Pulmonary artery endothelial cell (primary cell): ENCODE results near the gene TMEM54. TPM values are rescaled to one million over a fixed set of nuclear protein-coding genes. Genes with fewer than 3 reads are reported as not detected.

ENCODE experiments used
- DNase-seq: peaks from one replicate; pipeline ENCODE4 v3.0.0-alpha.2; 2011; ENCODE audit warnings: low read depth, low spot score
- total RNA-seq: library from RNA; depleted of rRNA; stranded (reverse); fragments of >200 nt; gene quantifications from 2 replicates; pipeline ENCODE4 v1.2.3, GENCODE V29; 2014

Gene TMEM54
- 53.0 and 53.6 TPM in 2 replicates for total RNA-seq

GRCh38 chr1:32900956-32901822 lies at the start of gene TMEM54:
Gene TMEM54, minus strand, starts transcription at chr1:32901389. Its CDS starts 151 bp downstream, at chr1:32901238.
- no peak for DNase-seq

GRCh38 chr1:32949519-32949918 lies 48.3 kb upstream of the TMEM54 start:
- DNase-seq, result no peak

- no peak for DNase-seq
Measured at GRCh38 chr1:32948905-32949304, 47.7 kb upstream of the TMEM54 start.

GRCh38 chr1:32948390-32948722 lies 47.2 kb upstream of the TMEM54 start:
- no peak for DNase-seq

GRCh38 chr1:32947669-32948389 lies 46.6 kb upstream of the TMEM54 start:
- no peak for DNase-seq

GRCh38 chr1:32946413-32946812 lies 45.2 kb upstream of the TMEM54 start:
- DNase-seq, result no peak

GRCh38 chr1:32944180-32944579 lies 43.0 kb upstream of the TMEM54 start:
- DNase-seq, result no peak

- peak; percentile 52 for DNase-seq
Measured at GRCh38 chr1:32939655-32940371, 38.6 kb upstream of the TMEM54 start.

- no peak for DNase-seq
Measured at GRCh38 chr1:32937061-32937460, 35.9 kb upstream of the TMEM54 start.

GRCh38 chr1:32934535-32934934 lies 33.3 kb upstream of the TMEM54 start:
- DNase-seq, result no peak

- peak; percentile 85 for DNase-seq
Measured at GRCh38 chr1:32933742-32934322, 32.6 kb upstream of the TMEM54 start.

- no peak for DNase-seq
Measured at GRCh38 chr1:32931760-32932159, 30.6 kb upstream of the TMEM54 start.

GRCh38 chr1:32929366-32929765 lies 28.2 kb upstream of the TMEM54 start:
- DNase-seq, result no peak

- no peak for DNase-seq
Measured at GRCh38 chr1:32928715-32929114, 27.5 kb upstream of the TMEM54 start.

GRCh38 chr1:32928285-32928684 lies 27.1 kb upstream of the TMEM54 start:
- no peak for DNase-seq

GRCh38 chr1:32927441-32927840 lies 26.3 kb upstream of the TMEM54 start:
- no peak for DNase-seq

- DNase-seq, result no peak
Measured at GRCh38 chr1:32926562-32926961, 25.4 kb upstream of the TMEM54 start.

GRCh38 chr1:32925403-32926162 lies 24.4 kb upstream of the TMEM54 start:
- no peak for DNase-seq

GRCh38 chr1:32924881-32925344 lies 23.7 kb upstream of the TMEM54 start:
- no peak for DNase-seq

GRCh38 chr1:32920833-32921232 lies 19.6 kb upstream of the TMEM54 start:
- no peak for DNase-seq
